Prostate gland (tissue), 2 donors: ENCODE measurements around the gene PRKG1. TPM values are rescaled to one million over a fixed set of nuclear protein-coding genes. Genes with fewer than 3 reads are reported as not detected.
A peak's percentile ranks its signal among the peaks of the same experiment; 100 is the strongest.

Experiments used
- DNase-seq: peaks from one replicate; pipeline ENCODE4 v3.0.0-alpha.2; 2019; ENCODE audit warnings: low spot score
- H3K27ac ChIP-seq, 2 donors: fragments of 200-600 bp; sonication (generic); 2 replicates each; pipeline ENCODE4 v1.5.1; 2017 to 2019
- H3K27me3 ChIP-seq: fragments of 200-600 bp; sonication (generic); replicated peaks from 2 replicates; pipeline ENCODE4 v1.5.1; 2019; ENCODE audit not compliant: insufficient read depth
- H3K36me3 ChIP-seq, 2 donors: fragments of 200-600 bp; sonication (generic); 1 replicate in 1 of 2; 2 replicates in 1 of 2; pipeline versions ENCODE4 v1.5.1 to v1.8.1; 2017 to 2019
- H3K4me1 ChIP-seq: fragments of 200-600 bp; sonication (generic); replicated peaks from 2 replicates; pipeline ENCODE4 v1.5.1; 2019
- H3K4me3 ChIP-seq, 2 donors: fragments of 200-600 bp; sonication (generic); 2 replicates each; pipeline ENCODE4 v1.5.1; 2017 to 2019
- H3K9me3 ChIP-seq: fragments of 200-600 bp; sonication (generic); 2 replicates; pipeline ENCODE4 v1.5.1; 2017
- CTCF ChIP-seq, 4 experiments: fragments of 200-600 bp in 2 of 4; fragments of 450-650 bp in 2 of 4; sonication (generic) in 2 of 4; IDR thresholded peaks; 1 replicate in 3 of 4; 2 replicates in 1 of 4; pipeline ENCODE4 v1.5.1; 2016 to 2019; ENCODE audit warnings: antibody characterized with exemption in 4 of 4, mild to moderate bottlenecking in 2 of 4, moderate library complexity in 2 of 4
- POLR2A ChIP-seq: fragments of 450-650 bp; IDR thresholded peaks from one replicate; pipeline ENCODE4 v1.6.1; 2016; ENCODE audit warnings: antibody characterized with exemption, mild to moderate bottlenecking
- POLR2AphosphoS5 ChIP-seq: sonication (generic); formaldehyde crosslinking; IDR thresholded peaks from one replicate; pipeline ENCODE4 v1.6.1; 2017; ENCODE audit warnings: antibody characterized with exemption
- WGBS: methylation state at CpG from one replicate; pipeline ENCODE4 v1.1.5; 2018; 5-methylcytosine and 5-hydroxymethylcytosine counted together
- intact Hi-C: fragments of 100-400 bp; cut with DNase I; formaldehyde crosslinking; loops from one replicate; pipeline ENCODE4 v1.14.2; 2022
- total RNA-seq, 2 donors: library from RNA; depleted of rRNA; stranded (reverse); fragments of >200 nt; gene quantifications; one replicate each; pipeline ENCODE4 v1.1.0, GENCODE V29; 2016

PRKG1 gene
- total RNA-seq, 2 donors from 2014 or later = 2.7 to 9.0 TPM

- H3K36me3 ChIP-seq = no peaks in the 10 kb centered on the region
- intact Hi-C loops = no loop called here
- no peak overlapping the region for H3K27ac ChIP-seq
- DNase-seq = no peak
- H3K4me3 ChIP-seq = no peak overlapping the region
- no peaks in the 10 kb centered on the region for H3K27me3 ChIP-seq
- no peak for TF ChIP-seq CTCF (IDR thresholded peaks at IDR 0.05)
- no peak for TF ChIP-seq POLR2A
- TF ChIP-seq POLR2AphosphoS5 = no peak
- no peaks in the 10 kb centered on the region for H3K9me3 ChIP-seq
- 59% methylated on average over 4 of the region's 4 CpGs for WGBS
- no peaks in the 10 kb centered on the region for H3K4me1 ChIP-seq
These were observed 783.0 kb downstream of the PRKG1 start for GRCh38 chr10:51857305-51857704.

GRCh38 chr10:51860257-51860656 is 786.0 kb downstream of the PRKG1 start:
- 41% methylated on average over 4 of the region's 4 CpGs for WGBS
- H3K9me3 ChIP-seq = no peaks in the 10 kb centered on the region
- TF ChIP-seq POLR2A (no peak), POLR2AphosphoS5 (peak; percentile 12)
- DNase-seq = no peak
- no peak overlapping the region for H3K27ac ChIP-seq
- no peaks in the 10 kb centered on the region for H3K4me1 ChIP-seq
- H3K4me3 ChIP-seq = no peak overlapping the region
- H3K27me3 ChIP-seq = no peaks in the 10 kb centered on the region
- no peaks in the 10 kb centered on the region for H3K36me3 ChIP-seq
- intact Hi-C loops = no loop called here

- no peaks in the 10 kb centered on the region for H3K27me3 ChIP-seq
- H3K4me3 ChIP-seq = no peak overlapping the region
- H3K36me3 ChIP-seq = no peaks in the 10 kb centered on the region
- WGBS = 81% methylated on average over 1 of the region's 1 CpG
- no peak for TF ChIP-seq POLR2A
- DNase-seq = no peak
- H3K9me3 ChIP-seq = no peaks in the 10 kb centered on the region
- H3K27ac ChIP-seq = no peak overlapping the region
- H3K4me1 ChIP-seq = no peaks in the 10 kb centered on the region
- intact Hi-C loops = no loop called here
These were observed 786.8 kb downstream of the PRKG1 start for GRCh38 chr10:51861051-51861450.

GRCh38 chr10:51861731-51862130 is 787.4 kb downstream of the PRKG1 start:
- DNase-seq = no peak
- no peak for TF ChIP-seq POLR2A
- TF ChIP-seq POLR2AphosphoS5 = no peak
- no peak for TF ChIP-seq CTCF (IDR thresholded peaks at IDR 0.05)
- Histone ChIP-seq H3K36me3 (no peaks in the 10 kb centered on the region), H3K27ac (no peak overlapping the region), H3K27me3 (no peaks in the 10 kb centered on the region), H3K4me3 (no peak overlapping the region), H3K9me3 (no peaks in the 10 kb centered on the region), H3K4me1 (no peaks in the 10 kb centered on the region)
- intact Hi-C loops = no loop called here
- WGBS = 67% methylated on average over 4 of the region's 4 CpGs

GRCh38 chr10:51862149-51862548 is 787.9 kb downstream of the PRKG1 start:
- Histone ChIP-seq H3K9me3 (no peaks in the 10 kb centered on the region), H3K27ac (no peak overlapping the region), H3K4me1 (no peaks in the 10 kb centered on the region), H3K36me3 (no peaks in the 10 kb centered on the region), H3K4me3 (no peak overlapping the region), H3K27me3 (no peaks in the 10 kb centered on the region)
- DNase-seq = no peak
- intact Hi-C loops = no loop called here
- TF ChIP-seq POLR2A (no peak), CTCF (IDR thresholded peaks at IDR 0.05) (no peak), POLR2AphosphoS5 (no peak)
- WGBS = 84% methylated on average over 3 of the region's 3 CpGs

- WGBS = 73% methylated on average over 4 of the region's 4 CpGs
- Histone ChIP-seq H3K4me1 (no peaks in the 10 kb centered on the region), H3K9me3 (no peaks in the 10 kb centered on the region), H3K27ac (no peak overlapping the region), H3K36me3 (no peaks in the 10 kb centered on the region), H3K4me3 (no peak overlapping the region), H3K27me3 (no peaks in the 10 kb centered on the region)
- TF ChIP-seq CTCF (IDR thresholded peaks at IDR 0.05) (no peak), POLR2AphosphoS5 (no peak), POLR2A (no peak)
- intact Hi-C loops = no loop called here
- no peak for DNase-seq
These were observed 793.7 kb downstream of the PRKG1 start for GRCh38 chr10:51867956-51868355.
